ENCODE data around the gene PCGF3.
"Not testable (repeated sequence)": the region's sequence is repeated elsewhere in the genome, so short reads cannot be mapped to it uniquely, and the experiment has no call there.

- not testable (repeated sequence) for TF ChIP-seq CTCF, POLR2A, POLR2AphosphoS5 (IDR thresholded peaks at IDR 0.05)
Measured at GRCh38 chr4:669806-670559, 35.6 kb upstream of the PCGF3 start.
